A204.1 (cell line): ENCODE data around the gene PYGL.
"Not testable (repeated sequence)": the region's sequence is repeated elsewhere in the genome, so short reads cannot be mapped to it uniquely, and the experiment has no call there.

Source experiments
- FAIRE-seq: peaks from 2 replicates; lab custom pipeline; 2012; peaks lifted over from hg19 to GRCh38; lab: Jason Lieb, UNC

The PYGL gene

GRCh38 chr14:50943943-50944646 is at the start of gene PYGL:
TSS of gene PYGL (minus strand) at chr14:50944483. CDS start at chr14:50944403, 80 bp downstream.
- FAIRE-seq: no peak

GRCh38 chr14:50985859-50986331 is 41.6 kb upstream of the PYGL start:
- FAIRE-seq: no peak

GRCh38 chr14:50985124-50985858 is 41.0 kb upstream of the PYGL start:
- FAIRE-seq: no peak

GRCh38 chr14:50984036-50984710 is 39.9 kb upstream of the PYGL start:
- no peak for FAIRE-seq

GRCh38 chr14:50979941-50980850 is 35.9 kb upstream of the PYGL start:
- no peak for FAIRE-seq

GRCh38 chr14:50978888-50979287 is 34.6 kb upstream of the PYGL start:
- no peak for FAIRE-seq

- FAIRE-seq: no peak
Measured at GRCh38 chr14:50978529-50978871, 34.2 kb upstream of the PYGL start.

- no peak for FAIRE-seq
Measured at GRCh38 chr14:50977863-50978528, 33.7 kb upstream of the PYGL start.

- no peak for FAIRE-seq
Measured at GRCh38 chr14:50974118-50974517, 29.8 kb upstream of the PYGL start.

- no peak for FAIRE-seq
Measured at GRCh38 chr14:50972734-50973133, 28.5 kb upstream of the PYGL start.

GRCh38 chr14:50970886-50971781 is 26.9 kb upstream of the PYGL start:
- no peak for FAIRE-seq

GRCh38 chr14:50967790-50968189 is 23.5 kb upstream of the PYGL start:
- no peak for FAIRE-seq

- FAIRE-seq: no peak
Measured at GRCh38 chr14:50967103-50967502, 22.8 kb upstream of the PYGL start.

- FAIRE-seq: no peak
Measured at GRCh38 chr14:50964683-50965390, 20.6 kb upstream of the PYGL start.

- FAIRE-seq: no peak
Measured at GRCh38 chr14:50963919-50964318, 19.6 kb upstream of the PYGL start.

- FAIRE-seq: no peak
Measured at GRCh38 chr14:50961605-50962221, 17.4 kb upstream of the PYGL start.

GRCh38 chr14:50957296-50957695 is 13.0 kb upstream of the PYGL start:
- no peak for FAIRE-seq

- FAIRE-seq: not testable (repeated sequence)
Measured at GRCh38 chr14:50956421-50956820, 12.1 kb upstream of the PYGL start.

GRCh38 chr14:50955373-50956043 is 11.2 kb upstream of the PYGL start:
- FAIRE-seq: no peak
